SHP77 (cell line): ENCODE results near the gene MMEL1.
"Not testable (repeated sequence)": the region's sequence is repeated elsewhere in the genome, so short reads cannot be mapped to it uniquely, and the experiment has no call there.

ENCODE experiments used
- DNase-seq, 2 experiments: peaks; one replicate each; lab custom pipeline; 2025; lab: John Stamatoyannopoulos, UW

The MMEL1 gene

DNA sequence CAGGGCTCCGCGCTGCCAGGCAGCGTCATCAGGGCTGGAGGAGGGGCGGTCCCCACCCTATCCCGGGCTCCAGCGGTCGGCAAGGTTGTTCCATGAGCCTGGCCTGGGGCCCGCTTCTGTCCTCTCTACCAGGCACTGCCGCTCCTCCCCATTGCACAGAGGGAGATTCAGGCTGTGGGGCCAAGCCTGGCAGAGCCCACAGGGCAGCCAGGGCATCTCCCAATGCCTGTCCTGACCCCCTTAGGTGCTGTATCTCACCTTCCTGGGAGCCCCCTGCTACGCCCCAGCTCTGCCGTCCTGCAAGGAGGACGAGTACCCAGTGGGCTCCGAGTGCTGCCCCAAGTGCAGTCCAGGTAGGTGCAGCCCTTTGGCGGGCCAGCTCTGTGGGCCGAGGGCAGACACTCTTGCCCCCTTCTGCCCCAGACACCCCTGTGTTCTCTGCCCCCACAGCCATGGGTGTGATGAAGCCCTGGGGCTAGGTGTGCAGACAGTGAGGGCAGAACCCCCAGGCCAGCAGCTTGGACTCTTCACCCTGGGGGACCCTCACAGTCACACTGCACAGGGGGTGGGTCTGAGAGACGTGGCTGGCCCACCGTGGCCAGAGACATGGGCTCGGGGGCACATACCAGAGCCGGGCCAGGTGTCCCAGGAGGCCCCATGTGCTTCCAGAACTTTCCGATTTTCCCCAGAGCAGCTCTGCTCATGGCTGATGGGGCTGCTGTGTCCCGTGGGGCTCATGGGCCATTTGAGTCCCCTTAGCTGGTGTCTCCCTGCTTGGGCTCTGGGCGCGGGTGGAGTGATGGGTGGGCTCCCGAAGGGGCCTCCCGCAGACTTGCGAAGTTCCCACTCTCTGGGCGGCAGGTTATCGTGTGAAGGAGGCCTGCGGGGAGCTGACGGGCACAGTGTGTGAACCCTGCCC, 75.1 kb downstream of the MMEL1 start:
- DNase-seq: no peak

GRCh38 chr1:2556678-2557481, 75.9 kb downstream of the MMEL1 start:
- DNase-seq: no peak

DNA sequence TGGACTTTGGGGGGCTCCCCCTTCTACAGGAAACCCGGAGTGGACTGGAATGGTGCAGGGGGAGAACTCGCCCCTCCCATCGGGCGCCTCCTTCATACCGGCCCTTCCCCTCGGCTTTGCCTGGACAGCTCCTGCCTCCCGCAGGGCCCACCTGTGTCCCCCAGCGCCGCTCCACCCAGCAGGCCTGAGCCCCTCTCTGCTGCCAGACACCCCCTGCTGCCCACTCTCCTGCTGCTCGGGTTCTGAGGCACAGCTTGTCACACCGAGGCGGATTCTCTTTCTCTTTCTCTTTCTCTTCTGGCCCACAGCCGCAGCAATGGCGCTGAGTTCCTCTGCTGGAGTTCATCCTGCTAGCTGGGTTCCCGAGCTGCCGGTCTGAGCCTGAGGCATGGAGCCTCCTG, 76.5 kb downstream of the MMEL1 start, which contains the start of gene TNFRSF14:
Gene TNFRSF14 (plus strand): TSS at position 95 of the 401 bp plus-strand sequence. CDS start 294 bp downstream, at position 389.
- no peak for DNase-seq

DNA sequence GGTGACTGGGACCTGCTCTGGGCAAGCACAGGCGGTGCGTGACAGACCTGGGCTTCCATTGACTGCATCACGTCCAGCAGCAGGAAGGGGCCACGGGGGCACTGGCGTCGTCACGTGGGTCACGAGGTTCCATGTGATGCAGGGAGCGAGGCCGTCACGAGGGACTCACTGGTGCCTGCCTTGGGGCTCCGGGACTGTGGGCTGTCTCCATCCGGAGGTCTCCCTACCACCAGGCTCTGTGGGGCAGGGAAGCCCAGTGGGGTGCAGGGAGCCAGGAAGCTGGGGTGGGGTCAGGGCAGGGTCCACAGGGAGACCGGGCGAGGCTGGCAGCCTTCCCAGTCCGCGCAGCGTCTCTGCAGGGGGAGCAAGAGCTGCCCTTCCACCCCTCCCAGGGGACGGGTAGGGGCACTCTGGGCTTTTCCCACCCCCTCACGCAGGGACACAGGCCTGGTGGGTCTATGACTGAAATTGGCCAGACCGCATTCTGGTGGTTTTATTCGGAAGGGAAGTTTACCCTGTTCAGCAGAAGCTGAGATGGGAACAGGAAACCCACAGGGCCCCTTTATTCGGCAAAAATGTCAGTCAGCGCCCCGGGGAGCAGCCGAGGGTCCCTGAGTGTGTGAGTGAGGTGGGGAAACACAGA, 77.1 kb downstream of the MMEL1 start:
- no peak for DNase-seq

- DNase-seq: no peak
Observed at GRCh38 chr1:2554621-2555387, 78.0 kb downstream of the MMEL1 start.

DNA sequence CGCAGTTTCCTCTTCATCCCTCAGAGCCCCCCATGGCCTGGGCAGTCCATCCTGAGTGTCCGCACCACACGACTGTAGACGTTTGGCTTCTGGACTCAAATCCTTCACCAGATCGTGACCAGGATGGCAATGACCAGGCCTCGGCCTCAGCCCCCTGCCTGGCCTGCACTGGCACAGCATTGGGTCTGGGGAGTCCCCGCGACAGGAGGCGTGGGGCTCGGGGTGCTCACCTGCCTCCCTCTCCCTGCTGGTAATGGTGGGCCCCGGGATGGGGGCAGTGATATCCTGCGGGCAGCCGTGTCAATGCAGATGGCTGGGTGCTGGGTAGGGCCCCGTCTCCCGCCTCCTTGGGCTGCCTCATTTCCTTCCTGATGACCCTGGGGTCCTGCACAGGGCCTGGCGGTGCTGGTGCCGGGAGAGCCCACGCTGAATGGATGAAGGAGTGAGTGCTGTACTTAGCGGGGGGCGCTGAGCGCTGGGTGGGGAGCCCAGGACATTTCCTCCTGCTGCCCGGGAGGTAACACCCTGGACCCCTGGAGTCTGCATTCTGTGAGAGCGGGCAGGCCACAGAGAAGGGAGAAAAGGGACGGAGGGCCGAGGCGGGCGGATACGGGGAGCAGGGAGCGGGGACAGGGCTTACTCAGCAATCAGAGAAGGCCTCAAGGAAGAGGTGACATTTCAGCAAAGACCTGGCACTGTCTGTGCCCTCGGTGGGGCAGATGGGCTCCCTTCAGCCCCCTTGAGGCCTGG, 78.8 kb downstream of the MMEL1 start:
- no peak for DNase-seq

DNA sequence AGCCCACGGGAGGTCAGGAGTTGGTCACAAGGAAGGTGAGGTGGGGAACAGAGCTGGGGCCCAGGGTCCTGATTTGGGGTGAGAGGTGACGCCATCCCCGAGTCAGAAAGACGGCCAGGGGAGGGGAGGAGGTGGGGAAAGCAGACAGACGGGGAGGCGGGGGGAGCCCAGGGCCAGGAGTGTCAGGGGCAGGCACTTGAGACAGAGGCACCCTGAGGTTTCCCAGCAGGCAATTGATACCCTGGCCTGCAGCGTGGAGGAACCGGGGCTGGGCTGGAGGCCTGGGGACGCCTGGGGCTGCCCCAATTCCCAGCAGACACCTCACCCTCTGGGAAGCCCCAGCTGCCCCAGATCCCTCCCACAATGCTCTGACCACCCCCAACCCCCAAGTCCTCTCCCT, 79.7 kb downstream of the MMEL1 start:
- not testable (repeated sequence) for DNase-seq

DNA sequence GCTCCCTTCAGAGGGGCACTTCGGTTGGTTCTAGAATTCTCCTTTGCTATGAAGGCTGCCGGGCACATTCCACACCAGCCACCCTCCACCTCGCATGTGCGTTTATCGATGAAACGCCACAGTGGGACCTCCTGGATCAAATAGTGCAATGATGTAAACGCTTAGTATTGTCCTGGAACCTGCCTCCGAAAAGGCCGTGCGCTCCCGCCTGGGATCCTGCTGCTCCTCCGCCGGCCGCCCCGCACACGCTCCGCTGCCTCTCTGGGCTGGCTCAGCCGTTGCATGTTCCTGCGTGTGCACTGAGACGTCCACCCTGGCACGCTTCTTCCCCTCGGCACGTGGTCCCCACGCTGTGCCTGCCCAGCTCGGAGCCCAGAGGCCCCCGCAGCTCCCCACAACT, 80.6 kb downstream of the MMEL1 start:
- no peak for DNase-seq

DNA sequence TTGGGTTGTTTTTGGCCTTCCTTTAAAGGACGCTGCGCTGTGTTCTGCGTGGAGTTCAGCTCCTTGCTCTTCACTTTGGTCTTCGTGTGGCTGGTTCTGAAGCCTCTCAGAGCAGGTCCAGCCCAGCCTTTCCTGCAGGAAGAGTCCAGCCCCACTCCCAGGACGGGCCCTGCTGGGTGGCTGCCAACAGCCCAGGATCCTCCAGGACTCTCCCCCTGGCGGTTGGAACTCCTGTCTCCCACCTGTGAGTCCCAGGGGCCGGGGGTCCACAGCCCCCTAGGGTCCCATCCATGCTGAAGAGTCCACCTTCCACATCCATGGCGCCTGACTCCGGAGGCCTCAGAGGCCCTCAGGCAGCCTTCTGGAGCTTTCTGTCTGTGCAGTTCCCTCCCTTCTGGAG, 81.3 kb downstream of the MMEL1 start:
- not testable (repeated sequence) for DNase-seq

DNA sequence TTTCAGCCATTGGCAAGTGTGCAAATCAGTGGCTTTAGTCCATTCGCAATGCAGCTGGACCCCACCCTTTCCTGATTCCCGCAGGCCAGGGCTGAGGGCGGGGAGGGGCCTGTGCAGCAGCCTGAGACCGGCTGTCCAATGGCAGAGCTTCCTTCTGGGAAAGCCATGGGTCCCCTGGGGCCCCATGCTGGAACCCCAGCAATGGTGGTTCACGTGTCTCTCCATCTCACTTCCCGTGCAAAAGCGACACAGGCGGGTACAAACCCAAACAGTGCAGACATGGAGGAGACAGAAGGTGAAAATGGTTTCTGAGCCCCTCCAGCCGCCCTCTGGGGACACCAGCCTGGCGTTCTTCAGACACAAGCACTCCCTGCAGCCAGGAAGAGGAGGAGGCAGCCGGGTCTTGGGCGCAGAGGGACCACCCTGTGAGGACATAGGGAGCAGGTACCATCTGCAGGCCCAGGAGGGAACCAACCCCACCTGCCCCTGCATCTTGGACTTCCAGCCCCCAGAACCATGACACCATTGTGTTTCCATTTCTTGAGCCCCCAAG, 82.4 kb downstream of the MMEL1 start:
- not testable (repeated sequence) for DNase-seq

DNA sequence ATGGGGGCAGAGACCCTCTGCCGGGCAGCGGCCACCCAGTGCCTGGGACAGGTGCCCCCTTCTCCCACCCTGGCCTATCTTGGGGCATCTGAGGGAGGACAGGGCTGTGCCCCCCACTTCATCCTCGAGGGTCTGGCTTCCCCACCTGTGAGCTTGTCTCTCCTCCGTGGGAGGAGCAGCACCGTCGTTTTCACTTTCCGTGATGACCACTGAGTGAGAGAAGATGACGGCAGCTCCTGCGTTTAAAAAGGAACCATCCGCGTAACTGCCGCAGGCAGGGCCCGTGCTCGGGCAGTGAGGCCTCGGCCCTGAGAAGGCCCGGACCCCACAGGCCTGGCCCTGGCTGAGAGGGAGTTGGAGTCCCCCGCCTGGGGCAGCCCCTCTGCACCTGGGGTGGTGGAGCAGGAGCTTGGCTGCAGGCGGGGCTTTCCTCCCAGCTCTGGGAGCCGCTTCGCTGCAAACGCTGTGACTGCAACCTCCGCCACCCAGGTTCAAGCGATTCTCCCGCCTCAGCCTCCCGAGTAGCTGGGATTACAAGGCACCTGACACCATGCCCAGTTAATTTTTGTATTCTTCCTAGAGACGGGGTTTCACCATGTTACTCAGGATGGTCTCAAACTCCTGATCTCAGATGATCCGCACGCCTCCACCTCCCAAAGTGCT, 83.3 kb downstream of the MMEL1 start:
- not testable (repeated sequence) for DNase-seq

GRCh38 chr1:2548068-2548589, 84.7 kb downstream of the MMEL1 start:
- DNase-seq: peak; percentile 66 to 72

DNA sequence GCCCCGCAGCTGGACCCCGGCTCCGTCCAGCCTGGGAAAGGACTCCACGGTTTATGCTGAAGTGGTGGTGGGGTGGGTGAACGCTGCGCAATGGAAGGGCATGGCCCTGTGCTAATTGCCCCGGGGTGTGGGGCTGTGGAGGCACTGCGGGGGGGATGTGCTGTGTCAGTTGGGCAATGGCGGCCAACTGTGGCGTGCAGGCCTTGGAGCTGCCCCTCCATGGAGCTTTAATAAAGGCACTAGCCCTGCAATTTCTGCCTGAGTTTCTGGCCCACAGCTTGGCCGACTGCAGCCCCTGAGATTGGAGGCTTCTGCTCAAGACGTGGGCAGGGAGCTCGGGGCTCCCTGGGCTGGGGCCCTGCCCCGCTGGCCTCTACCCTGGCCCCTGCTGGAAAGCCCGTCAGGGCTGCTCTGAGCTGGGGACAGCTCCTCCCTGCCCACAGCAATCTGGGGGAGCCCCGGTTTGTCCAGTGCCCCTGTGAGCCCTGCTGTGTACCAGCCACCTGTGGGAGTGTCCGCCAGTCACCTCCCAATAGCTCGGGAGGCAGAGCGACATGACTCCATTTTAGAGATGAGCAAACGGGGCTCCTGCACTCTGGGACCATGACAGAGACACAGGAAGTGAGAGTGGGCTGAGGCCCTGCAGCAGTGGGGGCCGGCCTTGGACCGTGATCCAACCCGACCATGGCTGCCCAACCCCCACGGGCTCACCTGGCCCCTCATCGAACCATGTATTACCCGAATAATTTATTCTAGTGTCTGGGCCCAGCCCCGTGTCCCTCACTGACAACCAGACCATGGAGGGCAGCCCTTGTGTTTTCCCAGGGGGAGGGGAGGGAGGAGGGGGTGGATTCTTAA, 85.4 kb downstream of the MMEL1 start:
- DNase-seq: no peak

GRCh38 chr1:2546515-2547209, 86.2 kb downstream of the MMEL1 start:
- peak; percentile 72 to 86 for DNase-seq

- peak; percentile 93 to 96 for DNase-seq
Observed at GRCh38 chr1:2545754-2546514, 86.9 kb downstream of the MMEL1 start.

DNA sequence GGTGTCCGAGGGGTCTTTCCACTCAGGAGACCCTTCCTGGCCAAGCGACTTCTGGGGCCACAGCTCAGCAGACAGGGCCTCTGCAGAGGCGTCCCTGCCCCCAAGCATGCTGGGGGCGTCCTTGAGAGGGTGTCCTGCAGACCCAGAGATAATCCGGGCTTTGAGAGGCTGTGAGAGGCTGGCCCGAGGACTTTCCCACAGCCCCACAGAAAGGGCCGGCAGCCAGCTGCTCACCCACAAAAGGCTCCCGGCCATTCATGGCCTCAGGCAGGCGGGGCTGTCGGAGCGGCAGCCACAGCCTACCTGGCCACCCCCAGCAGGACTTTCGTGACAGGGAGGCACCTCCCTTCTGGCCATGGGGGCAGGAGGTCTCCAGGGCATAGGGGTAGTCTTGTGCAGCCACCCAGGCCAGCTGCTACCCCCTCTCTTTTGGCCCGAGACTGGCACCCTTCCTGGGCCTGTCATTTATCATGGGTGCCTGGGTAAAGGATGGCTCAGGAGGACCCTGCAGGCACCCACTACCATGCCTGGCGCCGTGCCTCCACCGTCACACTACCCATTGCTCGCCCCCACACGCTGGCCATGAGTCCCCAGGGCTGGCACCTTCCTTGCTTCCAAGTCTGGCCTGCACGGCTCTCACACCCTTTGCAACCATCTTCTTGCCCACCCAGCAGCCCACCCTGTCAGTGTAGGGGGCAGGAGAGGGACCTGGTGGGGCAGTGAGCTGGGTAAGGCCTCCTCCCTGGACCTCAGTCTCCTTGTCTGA, 87.8 kb downstream of the MMEL1 start:
- DNase-seq: no peak
